Heart right ventricle (tissue), 16 donors: ENCODE measurements around the gene VGLL4. TPM values are rescaled to one million over a fixed set of nuclear protein-coding genes. Genes with fewer than 3 reads are reported as not detected.

ENCODE experiments used
- ATAC-seq, 8 donors: fragments of 200-7000 bp; cut with Tn5 transposase; one replicate each; pipeline ENCODE4 v1.9.1; 2020; ENCODE audit warnings: mild to moderate bottlenecking in 8 of 8, moderate library complexity in 8 of 8, moderate number of reproducible peaks in 1 of 8
- DNase-seq, 2 donors: peaks; one replicate each; pipeline ENCODE4 v3.0.0-alpha.2; 2020
- H3K27ac ChIP-seq, 10 donors: fragments of 200-600 bp; sonication (generic) in 2 of 10; one replicate each; pipeline versions ENCODE4 v1.5.0 to v1.8.0; 2020 to 2022; ENCODE audit warnings: mild to moderate bottlenecking in 3 of 10
- H3K27me3 ChIP-seq, 7 donors: fragments of 200-600 bp; one replicate each; pipeline ENCODE4 v1.8.0; 2021 to 2022; ENCODE audit warnings: mild to moderate bottlenecking in 2 of 7
- H3K36me3 ChIP-seq, 9 donors: fragments of 200-600 bp; sonication (generic) in 1 of 9; one replicate each; pipeline versions ENCODE4 v1.5.0 to v1.8.0; 2020 to 2022; ENCODE audit warnings: mild to moderate bottlenecking in 2 of 9
- H3K4me1 ChIP-seq, 9 donors: fragments of 200-600 bp; sonication (generic) in 1 of 9; one replicate each; pipeline versions ENCODE4 v1.5.0 to v1.8.0; 2020 to 2022; ENCODE audit warnings: mild to moderate bottlenecking in 4 of 9
- H3K4me3 ChIP-seq, 10 donors: fragments of 200-600 bp; sonication (generic) in 2 of 10; one replicate each; pipeline versions ENCODE4 v1.5.0 to v1.8.0; 2020 to 2022; ENCODE audit warnings: mild to moderate bottlenecking in 7 of 10, moderate library complexity in 2 of 10
- H3K9me3 ChIP-seq, 11 donors: fragments of 200-600 bp in 10 of 11; sonication (generic) in 2 of 11; one replicate each; pipeline versions ENCODE4 v1.5.0 to v1.8.0; 2013 to 2022; ENCODE audit warnings: mild to moderate bottlenecking in 2 of 11, control low read depth in 1 of 11, moderate library complexity in 1 of 11
- WGBS, 2 donors: extraction: QIAGEN DNeasy Blood & Tissue Kit; methylation state at CpG; one replicate each; pipeline ENCODE4 v1.1.7; 2013; ENCODE audit warnings: inconsistent platforms in 1 of 2; 5-methylcytosine and 5-hydroxymethylcytosine counted together
- intact Hi-C, 10 donors: fragments of 100-400 bp; cut with DNase I; formaldehyde crosslinking; loops; one replicate each; pipeline versions ENCODE4 v1.11.1 to v1.14.2; 2022
- polyA plus RNA-seq, 2 donors: library from polyadenylated mRNA; stranded (reverse); fragments of 200-250 nt; gene quantifications; one replicate each; pipeline ENCODE4 v1.2.3, GENCODE V29; 2013
- total RNA-seq, 10 donors: library from RNA; stranded (reverse); fragmentation: NEBNext Ultra II Directional in 3 of 10; extraction: Animal tissue kit (Norgen Biotek cat#: 25700) in 3 of 10; gene quantifications; one replicate each; pipeline versions ENCODE4 v1.2.1 to v1.2.4, GENCODE V29; 2021 to 2023
- TF ChIP-seq, protein P1 (sequence below), 9 donors: fragments of 200-600 bp; sonication (generic) in 2 of 9; IDR thresholded peaks; one replicate each; pipeline versions ENCODE4 v1.5.0 to v1.8.0; 2021 to 2022; ENCODE audit warnings: antibody characterized with exemption in 9 of 9, mild to moderate bottlenecking in 5 of 9, moderate library complexity in 1 of 9
- donor health status: Arrhythmogenic right ventricular cardiomyopathy.
- donor health status: ischemic (EF 13 %, LVEDD 7.1; RV severe dilation, severe dysfunction).
- donor health status: healthy with polysubstance abuse.
- donor health status: DM: no; HTN: yes; CAD: no.
- donor health status: DM: no; HTN: no; CAD: no.
- donor health status: ischemic (EF 25% LVEDD 6.9; RV normal size, moderate dysfunction).
- donor health status: ischemic (EF 25% LVEDD 5.7; RV mildly dilated, moderate dysfunction).
- donor health status: healthy.
- donor health status: DM: yes; HTN: yes; CAD: no.
- donor health status: Ischemic cardiomyopathy.
- donor health status: ischemic (EF 35%, LVEDD 5.7; RV mildly dilated, moderate dysfunction).
- donor health status: nonischemic (EF 11% LVEDD 7.7; RV severe dilation, severe dysfunction).
- donor health status: DM: yes; HTN: yes; CAD: no.
- donor health status: PGD.
- donor health status: ischemic (EF 29% LVEDD 5.4; RV normal size, mild dysfunction).
- donor health status: nonischemic (EF 23%, LVEDD 6.1; RV moderate dilation, normal function).

The VGLL4 gene
- total and polyA plus RNA-seq, 12 donors = 14.5 to 46.1 (median 29.6) TPM

- intact Hi-C loops = no loop called here
- DNase-seq (no peak), ATAC-seq (peak in 3 of 8 donors; percentile 20 to 28 (median 23))
- 64 to 65% methylated on average over 9 of the region's 9 CpGs for WGBS, 2 donors
- Histone ChIP-seq H3K36me3 (no peaks in the 10 kb centered on the region), H3K27me3 (no peaks in the 10 kb centered on the region), H3K27ac (peak overlapping the region in 2 of 10 donors; percentile 5 to 23), H3K9me3 (no peaks in the 10 kb centered on the region), H3K4me3 (no peak overlapping the region), H3K4me1 (peaks cover 25 to 100% (median 88%) of the 10 kb centered on the region in 9 donors)
- TF ChIP-seq, protein P1, sequence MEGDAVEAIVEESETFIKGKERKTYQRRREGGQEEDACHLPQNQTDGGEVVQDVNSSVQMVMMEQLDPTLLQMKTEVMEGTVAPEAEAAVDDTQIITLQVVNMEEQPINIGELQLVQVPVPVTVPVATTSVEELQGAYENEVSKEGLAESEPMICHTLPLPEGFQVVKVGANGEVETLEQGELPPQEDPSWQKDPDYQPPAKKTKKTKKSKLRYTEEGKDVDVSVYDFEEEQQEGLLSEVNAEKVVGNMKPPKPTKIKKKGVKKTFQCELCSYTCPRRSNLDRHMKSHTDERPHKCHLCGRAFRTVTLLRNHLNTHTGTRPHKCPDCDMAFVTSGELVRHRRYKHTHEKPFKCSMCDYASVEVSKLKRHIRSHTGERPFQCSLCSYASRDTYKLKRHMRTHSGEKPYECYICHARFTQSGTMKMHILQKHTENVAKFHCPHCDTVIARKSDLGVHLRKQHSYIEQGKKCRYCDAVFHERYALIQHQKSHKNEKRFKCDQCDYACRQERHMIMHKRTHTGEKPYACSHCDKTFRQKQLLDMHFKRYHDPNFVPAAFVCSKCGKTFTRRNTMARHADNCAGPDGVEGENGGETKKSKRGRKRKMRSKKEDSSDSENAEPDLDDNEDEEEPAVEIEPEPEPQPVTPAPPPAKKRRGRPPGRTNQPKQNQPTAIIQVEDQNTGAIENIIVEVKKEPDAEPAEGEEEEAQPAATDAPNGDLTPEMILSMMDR (IDR thresholded peaks at IDR 0.05) = no peak
Observed at GRCh38 chr3:11612515-11613188, 31.1 kb downstream of the VGLL4 start.

- H3K27ac ChIP-seq = peak overlapping the region in 2 of 10 donors; percentile 20 to 70
- H3K9me3 ChIP-seq = no peaks in the 10 kb centered on the region
- 79 to 89% methylated on average over 9 of the region's 9 CpGs for WGBS, 2 donors
- no peaks in the 10 kb centered on the region for H3K27me3 ChIP-seq
- H3K4me3 ChIP-seq = no peak overlapping the region
- TF ChIP-seq, protein P1 (IDR thresholded peaks at IDR 0.05) = no peak
- H3K36me3 ChIP-seq = peaks cover 0 to 1% (median 0%) of the 10 kb centered on the region in 9 donors
- ATAC-seq = no peak
- peaks cover 24 to 97% (median 91%) of the 10 kb centered on the region in 9 donors for H3K4me1 ChIP-seq
- intact Hi-C loops = no loop called here
- DNase-seq = no peak
Observed at GRCh38 chr3:11611341-11611799, 32.3 kb downstream of the VGLL4 start.

DNA sequence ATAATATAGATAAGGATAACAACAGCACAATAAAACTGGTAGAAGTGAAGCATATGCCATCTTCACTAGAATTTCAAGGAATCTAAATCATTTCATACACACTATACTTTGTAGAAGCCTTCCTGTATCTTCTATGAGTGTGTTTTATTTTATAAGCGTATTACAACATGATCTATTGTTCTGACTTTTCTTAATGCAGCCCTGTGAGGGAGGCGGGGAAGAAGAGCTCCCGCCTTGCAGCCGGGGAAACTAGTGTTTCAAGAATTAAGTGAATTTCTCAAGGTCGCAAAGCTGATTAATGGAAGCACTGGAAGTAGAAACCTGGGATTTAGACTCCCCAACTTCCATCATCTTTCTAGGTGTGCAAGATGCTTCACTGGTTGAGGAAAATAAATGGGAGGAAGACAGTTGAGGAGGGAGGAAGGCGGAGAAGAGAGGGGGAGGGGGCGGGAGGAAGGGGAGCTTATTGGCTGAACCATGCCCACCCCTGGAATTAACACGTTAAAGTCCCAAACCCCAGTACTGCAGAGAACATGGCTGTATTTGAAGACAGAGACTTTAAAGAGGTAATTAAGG is 32.9 kb downstream of the VGLL4 start:
- intact Hi-C loops = no loop called here
- WGBS, 2 donors = 63 to 64% methylated on average over 8 of the region's 8 CpGs
- H3K27ac ChIP-seq = peak overlapping the region in 4 of 10 donors; percentile 0 to 70 (median 28)
- H3K27me3 ChIP-seq = no peaks in the 10 kb centered on the region
- no peaks in the 10 kb centered on the region for H3K9me3 ChIP-seq
- peaks cover 0 to 7% (median 0%) of the 10 kb centered on the region in 9 donors for H3K36me3 ChIP-seq
- TF ChIP-seq, protein P1 (IDR thresholded peaks at IDR 0.05) = no peak
- peaks cover 18 to 96% (median 88%) of the 10 kb centered on the region in 9 donors for H3K4me1 ChIP-seq
- peak overlapping the region in 1 of 10 donors; percentile 6 for H3K4me3 ChIP-seq
- no peak for ATAC-seq
- DNase-seq = no peak

- intact Hi-C loops = no loop called here
- Histone ChIP-seq H3K36me3 (peaks cover 0 to 11% (median 0%) of the 10 kb centered on the region in 9 donors), H3K4me1 (peaks cover 18 to 96% (median 90%) of the 10 kb centered on the region in 9 donors), H3K27me3 (no peaks in the 10 kb centered on the region), H3K9me3 (no peaks in the 10 kb centered on the region), H3K27ac (peak overlapping the region in 6 of 10 donors; percentile 0 to 70 (median 31)), H3K4me3 (peak overlapping the region in 3 of 10 donors; percentile 5 to 12 (median 6))
- 54% methylated on average over 23 of the region's 23 CpGs for WGBS, 2 donors
- ATAC-seq (peak in 7 of 8 donors; percentile 36 to 60 (median 57)), DNase-seq (peak in 1 of 2 donors; percentile 37)
- TF ChIP-seq, protein P1 (IDR thresholded peaks at IDR 0.05) = no peak
Observed at GRCh38 chr3:11610044-11610671, 33.6 kb downstream of the VGLL4 start.
